Fibroblast of the aortic adventitia (primary cell): ENCODE data around the gene RPL7A. TPM values are rescaled to one million over a fixed set of nuclear protein-coding genes. Genes with fewer than 3 reads are reported as not detected.

ENCODE experiments used
- DNase-seq: peaks from one replicate; pipeline ENCODE4 v3.0.0-alpha.2; 2010; ENCODE audit warnings: low read depth
- H3K4me3 ChIP-seq: 2 replicates; pipeline ENCODE4 v1.5.1; 2011; ENCODE audit warnings: low read depth, mild to moderate bottlenecking, control low read depth, low read length, moderate library complexity
- CTCF ChIP-seq: IDR thresholded peaks from 2 replicates; pipeline ENCODE4 v1.5.1; 2011; ENCODE audit warnings: mild to moderate bottlenecking, low read length, control low read depth, inconsistent platforms; ENCODE audit not compliant: insufficient read depth
- total RNA-seq: library from RNA; depleted of rRNA; stranded (reverse); fragments of >200 nt; gene quantifications from 2 replicates; pipeline ENCODE4 v1.2.3, GENCODE V29; 2012; ENCODE audit warnings: low replicate concordance

RPL7A gene
- total RNA-seq, 1 donor, result 2,411 TPM

GRCh38 chr9:133342570-133342969 is 5.4 kb upstream of the RPL7A start:
- no peak overlapping the region for H3K4me3 ChIP-seq

GRCh38 chr9:133344071-133344470 is 3.9 kb upstream of the RPL7A start:
- TF ChIP-seq CTCF, result no peak
- no peak overlapping the region for H3K4me3 ChIP-seq
- DNase-seq, result no peak

More at GRCh38 chr9:133342570-133342969, 5.4 kb upstream of the RPL7A start:
- TF ChIP-seq CTCF, result no peak
- no peak for DNase-seq

GRCh38 chr9:133344979-133345378 is 3.0 kb upstream of the RPL7A start:
- H3K4me3 ChIP-seq, result no peak overlapping the region
- no peak for TF ChIP-seq CTCF
- no peak for DNase-seq

- no peak for TF ChIP-seq CTCF
- no peak for DNase-seq
- no peak overlapping the region for H3K4me3 ChIP-seq
Measured at GRCh38 chr9:133345596-133345995, 2.4 kb upstream of the RPL7A start.

- DNase-seq, result no peak
- H3K4me3 ChIP-seq, result peak overlapping the region; percentile 97
- TF ChIP-seq CTCF, result no peak
Measured at GRCh38 chr9:133346021-133346785, 1.8 kb upstream of the RPL7A start.

- peak overlapping the region; percentile 97 for H3K4me3 ChIP-seq
- peak; percentile 10 for TF ChIP-seq CTCF
- peak; percentile 25 for DNase-seq
Measured at GRCh38 chr9:133347515-133347984, 468 bp upstream of the RPL7A start.
